ENCODE data around the gene CLEC10A. TPM values are rescaled to one million over a fixed set of nuclear protein-coding genes. Genes with fewer than 3 reads are reported as not detected.
"Not testable (repeated sequence)": the region's sequence is repeated elsewhere in the genome, so short reads cannot be mapped to it uniquely, and the experiment has no call there.

CLEC10A gene
- total RNA-seq, 6 experiments from 2014 or later, result 0.77 to 2.6 (median 1.5) TPM

DNA sequence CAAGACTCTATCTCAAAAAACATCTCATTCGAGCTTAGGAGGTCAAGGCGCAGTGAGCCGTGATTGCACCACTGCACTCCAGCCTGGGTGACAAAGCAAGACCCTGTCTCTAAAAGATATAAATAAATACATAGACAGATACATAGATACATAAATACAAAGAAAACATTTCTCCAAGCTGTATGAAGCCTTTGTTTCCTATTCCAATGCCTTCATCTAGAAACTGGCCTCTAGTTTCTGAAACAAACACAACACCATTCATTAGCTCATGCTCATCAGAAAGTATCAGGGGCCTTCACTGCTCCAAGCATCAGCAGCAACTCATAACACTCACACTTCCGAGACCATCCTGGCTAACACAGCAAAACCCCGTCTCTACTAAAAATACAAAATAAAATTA is 44.9 kb upstream of the CLEC10A start:
- intact Hi-C loops (cut with DNase I), result no loop called here
- Histone ChIP-seq H3K27ac (no peak overlapping the region), H3K9me3 (no peaks in the 10 kb centered on the region), H3K4me1 (peaks cover 0 to 11% (median 0%) of the 10 kb centered on the region in 4 donors), H3K27me3 (no peaks in the 10 kb centered on the region), H3K4me3 (no peak overlapping the region), H3K36me3 (no peaks in the 10 kb centered on the region)
- DNase-seq (peak in 1 of 3 donors; percentile 5), ATAC-seq (no peak)
- 90% methylated on average over 5 of the region's 5 CpGs for WGBS (ENCODE audit: insufficient coverage, low coverage, low lambda C conversion rate, missing lambda C conversion rate)
- TF ChIP-seq POLR2A (IDR thresholded peaks at IDR 0.05), result no peak
- TF ChIP-seq, protein P1, sequence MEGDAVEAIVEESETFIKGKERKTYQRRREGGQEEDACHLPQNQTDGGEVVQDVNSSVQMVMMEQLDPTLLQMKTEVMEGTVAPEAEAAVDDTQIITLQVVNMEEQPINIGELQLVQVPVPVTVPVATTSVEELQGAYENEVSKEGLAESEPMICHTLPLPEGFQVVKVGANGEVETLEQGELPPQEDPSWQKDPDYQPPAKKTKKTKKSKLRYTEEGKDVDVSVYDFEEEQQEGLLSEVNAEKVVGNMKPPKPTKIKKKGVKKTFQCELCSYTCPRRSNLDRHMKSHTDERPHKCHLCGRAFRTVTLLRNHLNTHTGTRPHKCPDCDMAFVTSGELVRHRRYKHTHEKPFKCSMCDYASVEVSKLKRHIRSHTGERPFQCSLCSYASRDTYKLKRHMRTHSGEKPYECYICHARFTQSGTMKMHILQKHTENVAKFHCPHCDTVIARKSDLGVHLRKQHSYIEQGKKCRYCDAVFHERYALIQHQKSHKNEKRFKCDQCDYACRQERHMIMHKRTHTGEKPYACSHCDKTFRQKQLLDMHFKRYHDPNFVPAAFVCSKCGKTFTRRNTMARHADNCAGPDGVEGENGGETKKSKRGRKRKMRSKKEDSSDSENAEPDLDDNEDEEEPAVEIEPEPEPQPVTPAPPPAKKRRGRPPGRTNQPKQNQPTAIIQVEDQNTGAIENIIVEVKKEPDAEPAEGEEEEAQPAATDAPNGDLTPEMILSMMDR (IDR thresholded peaks at IDR 0.05), result no peak

DNA sequence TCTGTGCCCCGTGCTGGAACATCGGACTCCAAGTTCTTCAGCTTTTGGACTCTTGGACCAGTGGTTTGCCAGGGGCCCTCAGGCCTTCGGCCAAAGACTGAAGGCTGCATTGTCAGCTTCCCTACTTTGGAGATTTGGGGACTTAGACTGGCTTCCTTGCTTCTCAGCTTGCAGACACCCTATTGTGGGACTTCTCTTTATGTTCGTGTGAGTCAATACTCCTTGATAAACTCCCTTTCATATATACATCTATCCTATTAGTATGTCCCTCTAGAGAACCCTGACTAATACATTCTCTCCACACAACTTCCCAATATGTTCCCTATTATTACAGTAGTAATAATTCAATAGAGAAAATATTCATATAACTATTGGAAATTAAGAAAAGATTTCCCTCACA is 43.8 kb upstream of the CLEC10A start:
- H3K27me3 ChIP-seq, result no peaks in the 10 kb centered on the region
- 75% methylated on average over 1 of the region's 4 CpGs for WGBS (ENCODE audit: insufficient coverage, low coverage, low lambda C conversion rate, missing lambda C conversion rate)
- no peaks in the 10 kb centered on the region for H3K9me3 ChIP-seq
- H3K27ac ChIP-seq, result no peak overlapping the region
- H3K36me3 ChIP-seq, result no peaks in the 10 kb centered on the region
- no peak overlapping the region for H3K4me3 ChIP-seq
- peaks cover 0 to 18% (median 0%) of the 10 kb centered on the region in 4 donors for H3K4me1 ChIP-seq
- ATAC-seq (no peak), DNase-seq (peak in 1 of 3 donors; percentile 19)
- TF ChIP-seq, protein P1 (IDR thresholded peaks at IDR 0.05), result no peak
- TF ChIP-seq POLR2A (IDR thresholded peaks at IDR 0.05), result no peak
- intact Hi-C loops (cut with DNase I), result no loop called here

DNA sequence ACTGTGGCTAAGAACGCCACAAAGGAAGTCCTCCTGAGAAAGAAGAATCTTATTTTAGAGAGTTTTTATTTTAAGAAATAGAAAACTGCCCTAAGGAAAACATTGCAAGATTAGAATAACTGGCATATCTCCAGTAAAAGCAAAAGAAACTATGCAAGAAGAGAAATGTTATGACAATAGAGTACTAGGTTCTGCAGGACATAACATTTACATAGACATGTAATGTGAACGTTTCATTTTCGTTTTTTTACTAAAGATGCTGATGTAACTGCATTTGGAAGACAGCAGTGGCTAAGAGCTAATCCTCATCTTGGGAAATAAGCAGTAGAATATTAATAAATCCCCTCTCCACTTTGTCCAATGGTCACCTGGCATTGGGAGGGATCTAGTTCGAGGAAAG is 42.3 kb upstream of the CLEC10A start:
- 37% methylated on average over 4 of the region's 4 CpGs for WGBS (ENCODE audit: insufficient coverage, low coverage, low lambda C conversion rate, missing lambda C conversion rate)
- Histone ChIP-seq H3K27me3 (no peaks in the 10 kb centered on the region), H3K4me1 (peaks cover 0 to 22% (median 0%) of the 10 kb centered on the region in 4 donors), H3K36me3 (no peaks in the 10 kb centered on the region), H3K4me3 (no peak overlapping the region), H3K9me3 (no peaks in the 10 kb centered on the region), H3K27ac (no peak overlapping the region)
- DNase-seq, result no peak
- TF ChIP-seq POLR2A (IDR thresholded peaks at IDR 0.05), result no peak
- TF ChIP-seq, protein P1 (IDR thresholded peaks at IDR 0.05), result no peak
- ATAC-seq, result peak in 1 of 4 donors; percentile 43
- intact Hi-C loops (cut with DNase I), result no loop called here

DNA sequence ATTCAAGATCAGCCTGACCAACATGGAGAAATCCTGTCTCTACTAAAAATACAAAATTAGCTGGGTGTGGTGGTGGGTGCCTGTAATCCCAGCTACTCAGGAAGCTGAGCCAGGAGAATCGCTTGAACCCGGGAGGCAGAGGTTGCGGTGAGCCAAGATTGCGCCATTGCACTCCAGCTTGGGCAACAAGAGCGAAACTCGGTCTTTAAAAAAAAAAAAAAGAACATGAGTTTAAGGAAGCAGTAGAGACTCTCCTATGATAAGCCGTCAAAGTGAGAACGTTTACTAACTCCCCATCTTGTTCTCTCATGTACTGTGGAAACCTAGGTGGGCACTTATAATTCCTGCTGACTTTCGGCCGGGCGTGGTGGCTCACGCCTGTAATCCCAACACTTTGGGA is 40.6 kb upstream of the CLEC10A start:
- H3K9me3 ChIP-seq; intact Hi-C loops (cut with DNase I); H3K27me3 ChIP-seq; H3K4me3 ChIP-seq; H3K36me3 ChIP-seq: not testable (repeated sequence)
- ATAC-seq, result peak in 3 of 4 donors; percentile 31 to 49 (median 48)
- peak overlapping the region in 1 of 3 donors; percentile 25 for H3K27ac ChIP-seq
- 27% methylated on average over 9 of the region's 12 CpGs for WGBS (ENCODE audit: insufficient coverage, low coverage, low lambda C conversion rate, missing lambda C conversion rate)
- H3K4me1 ChIP-seq, result peaks cover 0 to 29% (median 2%) of the 10 kb centered on the region in 4 donors
- DNase-seq, result peak in 1 of 3 donors; percentile 59

DNA sequence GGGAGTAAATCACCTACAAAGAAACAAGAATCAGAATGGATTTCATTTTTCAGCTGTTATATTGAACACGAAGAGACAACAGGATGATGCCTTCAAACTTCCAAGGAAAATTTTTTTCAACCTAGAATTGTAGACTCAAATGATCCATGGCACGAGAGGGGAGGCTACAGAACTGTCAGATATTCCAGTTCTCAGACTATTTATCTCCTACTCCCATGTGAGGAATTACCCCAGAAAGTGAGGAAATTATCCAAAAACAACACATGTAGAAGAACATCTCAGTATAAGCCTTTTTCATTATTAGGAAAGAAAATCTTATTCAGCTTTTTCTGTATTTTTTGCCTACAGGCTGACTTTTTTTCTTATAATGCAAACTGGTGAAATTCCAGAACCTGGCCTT is 40.1 kb upstream of the CLEC10A start:
- no peaks in the 10 kb centered on the region for H3K9me3 ChIP-seq
- no peak for ATAC-seq
- no peak for DNase-seq
- intact Hi-C loops (cut with DNase I), result no loop called here
- H3K4me3 ChIP-seq, result no peak overlapping the region
- H3K27me3 ChIP-seq, result no peaks in the 10 kb centered on the region
- 74% methylated on average over 2 of the region's 2 CpGs for WGBS (ENCODE audit: insufficient coverage, low coverage, low lambda C conversion rate, missing lambda C conversion rate)
- no peaks in the 10 kb centered on the region for H3K36me3 ChIP-seq
- H3K4me1 ChIP-seq, result peaks cover 0 to 29% (median 2%) of the 10 kb centered on the region in 4 donors
- peak overlapping the region in 1 of 3 donors; percentile 21 for H3K27ac ChIP-seq
- TF ChIP-seq POLR2A (IDR thresholded peaks at IDR 0.05), result no peak
- TF ChIP-seq, protein P1 (IDR thresholded peaks at IDR 0.05), result no peak
